Measurements from ENCODE around the gene GRK4. TPM values are rescaled to one million over a fixed set of nuclear protein-coding genes. Genes with fewer than 3 reads are reported as not detected.

Gene GRK4
- total and polyA plus RNA-seq, 2 of the 4 experiments (the other 2 are of a cell fraction): 1.6 to 2.2 TPM

GRCh38 chr4:3031357-3032082, 68.1 kb downstream of the GRK4 start:
- no peaks in the 10 kb centered on the region for H3K36me3 ChIP-seq (ENCODE audit: control insufficient read depth, insufficient read depth, low read length)
- no peaks in the 10 kb centered on the region for H3K9me1 ChIP-seq (ENCODE audit: insufficient read depth, low read length)
- H3K9ac ChIP-seq (ENCODE audit: low read depth, low read length): no peak overlapping the region
- BruUV-seq (replicated peaks): no TSS peak
- H4K91ac ChIP-seq (ENCODE audit: insufficient read depth, low read depth, low read length): no peak overlapping the region
- no peak overlapping the region for H3K27ac ChIP-seq (ENCODE audit: insufficient read depth, low read length)
- CTCF ChIA-PET: no interaction called here
- no peak for TF ChIP-seq RFX5 (IDR thresholded peaks at IDR 0.05; ENCODE audit: low read depth, low read length)
- no peak for TF ChIP-seq MAFK (IDR thresholded peaks at IDR 0.05; ENCODE audit: low read depth, low read length)
- no peak for TF ChIP-seq POLR2A (IDR thresholded peaks at IDR 0.05; ENCODE audit: low read depth, low read length)
- TF ChIP-seq CTCF (conservative IDR thresholded peaks at IDR 0.05; ENCODE audit: low read depth, low read length): no peak
- no peak for TF ChIP-seq ELK1 (IDR thresholded peaks at IDR 0.05; ENCODE audit: borderline replicate concordance, low read depth, low read length)
- no peak for TF ChIP-seq RAD21 (IDR thresholded peaks at IDR 0.05; ENCODE audit: low read length)
- TF ChIP-seq MXI1 (IDR thresholded peaks at IDR 0.05; ENCODE audit: borderline replicate concordance, low read depth, low read length): no peak
- TF ChIP-seq NFE2L2 (IDR thresholded peaks at IDR 0.05; ENCODE audit: low read depth, low read length): no peak
- no peak for TF ChIP-seq MAZ (IDR thresholded peaks at IDR 0.05; ENCODE audit: borderline replicate concordance, low read depth, low read length)
- TF ChIP-seq USF2 (IDR thresholded peaks at IDR 0.05; ENCODE audit: low read depth, low read length): no peak
- TF ChIP-seq CEBPB (IDR thresholded peaks at IDR 0.05; ENCODE audit: low read depth, low read length): no peak
- TF ChIP-seq FOS (IDR thresholded peaks at IDR 0.05; ENCODE audit: low read depth, low read length): no peak
- TF ChIP-seq CHD1 (IDR thresholded peaks at IDR 0.05; ENCODE audit: low read depth, low read length): no peak
- no peak for TF ChIP-seq RCOR1 (IDR thresholded peaks at IDR 0.05; ENCODE audit: insufficient replicate concordance, low read length)
- no peak for TF ChIP-seq BHLHE40 (IDR thresholded peaks at IDR 0.05; ENCODE audit: low read depth, low read length)
- in situ Hi-C loops (cut with MboI; ENCODE audit: low sequenced_read_pairs) (loop anchor here (25.0 kb wide), 1 partner anchor 269 kb away; the partner anchor contains the start of gene TNIP2), dilution Hi-C loops (cut with HindIII; ENCODE audit: low sequenced_read_pairs, unreplicated experiment) (no loop called here), intact Hi-C loops (cut with micrococcal nuclease) (loop anchor here (5.0 kb wide), 1 partner anchor 34 kb away; no protein-coding TSS in a partner anchor)
- H3K4ac ChIP-seq (ENCODE audit: low read depth, low read length): no peak overlapping the region
- peaks cover 36% of the 10 kb centered on the region for H3K27me3 ChIP-seq (ENCODE audit: control insufficient read depth, insufficient read depth, low read length)
- H3K4me3 ChIP-seq (ENCODE audit: insufficient read depth, low read depth, low read length): no peak overlapping the region
- H3K56ac ChIP-seq (ENCODE audit: extremely low read depth, insufficient read depth, low read length): no peak overlapping the region
- H2AFZ ChIP-seq (replicated peaks; ENCODE audit: low read length, poor library complexity): peak overlapping the region; percentile 16
- no peak overlapping the region for H2BK120ac ChIP-seq (ENCODE audit: low read depth, low read length)
- DNase-seq (no peak), ATAC-seq (ENCODE audit: low read depth) (peak; percentile 53)
- H2AK5ac ChIP-seq (ENCODE audit: low read depth, low read length): no peak overlapping the region
- H4K8ac ChIP-seq (ENCODE audit: low read depth in 2 of 2, low read length in 2 of 2): no peak overlapping the region
- no peaks in the 10 kb centered on the region for H3K9me3 ChIP-seq (ENCODE audit: control insufficient read depth, insufficient read depth, low read length)
- H2BK20ac ChIP-seq (ENCODE audit: low read depth, low read length): no peak overlapping the region
- POLR2A ChIA-PET (ENCODE audit: unreplicated experiment): no interaction called here
- 86% methylated on average over 1 of the region's 12 CpGs; no CpG with 5 or more reads in 1 of the 2 experiments for WGBS, 2 experiments (ENCODE audit: extremely low coverage in 2 of 2, insufficient read length in 1 of 2)
- H3K23ac ChIP-seq (ENCODE audit: low read depth, low read length): no peak overlapping the region
- H4K20me1 ChIP-seq (ENCODE audit: insufficient read depth, low read length): no peaks in the 10 kb centered on the region
- H3K4me2 ChIP-seq (ENCODE audit: low read depth, low read length): no peak overlapping the region
- no peak overlapping the region for H2BK15ac ChIP-seq (ENCODE audit: low read depth, low read length)
- no peaks in the 10 kb centered on the region for H3K79me1 ChIP-seq (ENCODE audit: low read depth in 1 of 2, low read length in 2 of 2)
- H3K4me1 ChIP-seq (ENCODE audit: control insufficient read depth, insufficient read depth, low read length): no peaks in the 10 kb centered on the region
- no peak overlapping the region for H4K5ac ChIP-seq (ENCODE audit: low read depth, low read length)
- no peak overlapping the region for H3K18ac ChIP-seq (ENCODE audit: low read depth, low read length)
- no peak overlapping the region for H2AK9ac ChIP-seq (replicated peaks; ENCODE audit: low read depth, low read length, poor library complexity)
- no peak overlapping the region for H3K14ac ChIP-seq (replicated peaks; ENCODE audit: low read depth, low read length)
- H2BK5ac ChIP-seq (ENCODE audit: low read depth, low read length, poor library complexity, severe bottlenecking): no peak overlapping the region
